Neural cell (in vitro differentiated cells): ENCODE results near the gene C11orf21.

Experiments
- CTCF ChIP-seq: fragments of 450-650 bp; IDR thresholded peaks from 2 replicates; pipeline ENCODE4 v1.5.1; 2014; ENCODE audit warnings: antibody characterized with exemption, mild to moderate bottlenecking, moderate library complexity; ENCODE audit not compliant: poor library complexity, severe bottlenecking
- EP300 ChIP-seq: fragments of 450-650 bp; conservative IDR thresholded peaks from 2 replicates; pipeline ENCODE4 v1.6.1; 2014; ENCODE audit warnings: antibody characterized with exemption, mild to moderate bottlenecking, moderate library complexity; ENCODE audit not compliant: poor library complexity, severe bottlenecking
- EZH2 ChIP-seq: fragments of 200-600, 300-800 bp; shearing (Covaris generic), sonication (generic); IDR thresholded peaks from 2 replicates; pipeline ENCODE4 v1.6.1; 2014; ENCODE audit warnings: antibody characterized with exemption, low read length, borderline replicate concordance, mild to moderate bottlenecking; ENCODE audit not compliant: insufficient read depth, poor library complexity, severe bottlenecking
- POLR2AphosphoS5 ChIP-seq: IDR thresholded peaks from 2 replicates; pipeline ENCODE4 v1.6.1; 2012
- RAD21 ChIP-seq: fragments of 450-650 bp; conservative IDR thresholded peaks from 2 replicates; pipeline ENCODE4 v1.6.1; 2014; ENCODE audit warnings: antibody characterized with exemption, mild to moderate bottlenecking, moderate library complexity
- TAF1 ChIP-seq: IDR thresholded peaks from 2 replicates; pipeline ENCODE4 v1.6.1; 2012; ENCODE audit warnings: low read depth

DNA sequence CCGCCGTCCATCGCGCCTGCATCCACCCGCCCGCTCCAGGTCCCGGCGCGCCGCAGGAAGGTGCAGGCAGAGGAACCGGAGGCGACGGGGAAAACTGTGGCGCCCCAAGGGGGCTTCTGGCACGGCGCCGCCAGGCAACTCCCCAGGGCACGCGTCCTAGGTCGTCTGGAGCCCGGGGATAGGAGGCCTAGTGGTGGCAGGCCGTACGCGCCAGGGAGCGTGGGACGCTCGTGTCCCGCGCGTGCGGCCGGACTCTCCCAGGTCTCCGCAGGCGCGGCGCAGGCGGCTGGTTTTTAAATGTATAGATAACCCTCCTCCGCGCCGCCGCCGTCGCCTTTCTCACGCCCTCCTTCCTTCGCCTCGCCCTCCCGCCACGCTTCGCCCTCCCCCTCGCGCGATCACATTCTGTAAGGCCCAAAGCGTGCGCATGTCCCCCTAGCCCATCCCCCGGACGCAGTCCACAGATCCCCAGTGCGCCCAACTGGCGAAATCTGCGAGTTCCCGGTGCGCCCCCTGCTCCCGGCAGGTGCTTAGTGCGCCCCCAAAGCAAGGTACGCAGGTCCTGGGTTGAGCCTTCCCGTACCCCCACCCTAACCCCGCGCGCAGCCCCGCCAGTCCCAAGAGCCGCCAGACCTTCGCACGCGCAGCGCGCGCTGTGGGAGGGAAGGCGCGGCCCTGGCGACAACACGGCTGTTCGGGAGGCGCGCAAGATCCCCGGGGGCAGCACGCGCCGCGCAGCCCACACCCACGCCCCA lies 31.2 kb downstream of the C11orf21 start, which contains the start of gene ASCL2:
- no peak for TF ChIP-seq RAD21
- no peak for TF ChIP-seq CTCF
- TF ChIP-seq POLR2AphosphoS5: no peak
- TF ChIP-seq EZH2: no peak
- TF ChIP-seq TAF1: no peak
- TF ChIP-seq EP300: no peak
